Nephron (organoid): Measurements from ENCODE around the gene WDPCP.
A peak's percentile ranks its signal among the peaks of the same experiment; 100 is the strongest.

Experiments
- H3K27ac Mint-ChIP-seq, 3 experiments: 2 replicates each; pipeline ENCODE4 v1.8.0; 2020; ENCODE audit warnings: mixed read lengths in 3 of 3, mild to moderate bottlenecking in 2 of 3, moderate library complexity in 1 of 3
- H3K27me3 Mint-ChIP-seq: 2 replicates; pipeline ENCODE4 v1.8.0; 2021; ENCODE audit warnings: low read depth, mild to moderate bottlenecking, moderate library complexity, mixed read lengths
- H3K36me3 Mint-ChIP-seq: 2 replicates; pipeline ENCODE4 v1.8.0; 2020; ENCODE audit warnings: low read depth, mixed read lengths
- H3K4me1 Mint-ChIP-seq: 2 replicates; pipeline ENCODE4 v1.8.0; 2020; ENCODE audit warnings: mixed read lengths
- H3K4me3 Mint-ChIP-seq, 3 experiments: 2 replicates each; pipeline ENCODE4 v1.8.0; 2020; ENCODE audit warnings: mild to moderate bottlenecking in 3 of 3, mixed read lengths in 3 of 3, moderate library complexity in 2 of 3
- H3K9me3 Mint-ChIP-seq: 2 replicates; pipeline ENCODE4 v1.8.0; 2020; ENCODE audit warnings: mixed read lengths
- CTCF ChIP-seq, 3 experiments: fragments of 200-600 bp; sonication (generic); IDR thresholded peaks; one replicate each; pipeline ENCODE4 v1.5.0; 2021; ENCODE audit warnings: antibody characterized with exemption in 3 of 3; ENCODE audit not compliant: unreplicated experiment in 3 of 3

The WDPCP gene

GRCh38 chr2:63596401-63596883 is 8.2 kb upstream of the WDPCP start:
- peaks cover 46% of the 10 kb centered on the region for H3K36me3 Mint-ChIP-seq
- H3K4me1 Mint-ChIP-seq, result peaks cover 3% of the 10 kb centered on the region
- no peaks in the 10 kb centered on the region for H3K27me3 Mint-ChIP-seq
- no peak for TF ChIP-seq CTCF (IDR thresholded peaks at IDR 0.05; ENCODE audit: unreplicated experiment in 3 of 3)
- H3K4me3 Mint-ChIP-seq, result no peak overlapping the region
- no peaks in the 10 kb centered on the region for H3K9me3 Mint-ChIP-seq
- no peak overlapping the region for H3K27ac Mint-ChIP-seq

GRCh38 chr2:63594660-63595059 is 6.4 kb upstream of the WDPCP start:
- H3K27ac Mint-ChIP-seq, result no peak overlapping the region

GRCh38 chr2:63591566-63592175 is 3.4 kb upstream of the WDPCP start:
- H3K27me3 Mint-ChIP-seq, result no peaks in the 10 kb centered on the region
- H3K4me1 Mint-ChIP-seq, result peaks cover 37% of the 10 kb centered on the region
- peak overlapping the region; percentile 22 to 72 (median 64) for H3K4me3 Mint-ChIP-seq
- peaks cover 25% of the 10 kb centered on the region for H3K36me3 Mint-ChIP-seq
- peak overlapping the region in 2 of 3 experiments; percentile 70 to 75 for H3K27ac Mint-ChIP-seq
- no peaks in the 10 kb centered on the region for H3K9me3 Mint-ChIP-seq
- TF ChIP-seq CTCF (IDR thresholded peaks at IDR 0.05; ENCODE audit: unreplicated experiment in 3 of 3), result no peak

More at GRCh38 chr2:63594660-63595059, 6.4 kb upstream of the WDPCP start:
- H3K36me3 Mint-ChIP-seq, result peaks cover 37% of the 10 kb centered on the region
- no peaks in the 10 kb centered on the region for H3K27me3 Mint-ChIP-seq
- peaks cover 20% of the 10 kb centered on the region for H3K4me1 Mint-ChIP-seq
- H3K4me3 Mint-ChIP-seq, result no peak overlapping the region
- no peak for TF ChIP-seq CTCF (IDR thresholded peaks at IDR 0.05; ENCODE audit: unreplicated experiment in 3 of 3)
- H3K9me3 Mint-ChIP-seq, result no peaks in the 10 kb centered on the region

GRCh38 chr2:63590626-63591408 is 2.5 kb upstream of the WDPCP start:
- peaks cover 38% of the 10 kb centered on the region for H3K4me1 Mint-ChIP-seq
- peaks cover 19% of the 10 kb centered on the region for H3K36me3 Mint-ChIP-seq
- peak overlapping the region; percentile 24 to 75 (median 70) for H3K27ac Mint-ChIP-seq
- no peak for TF ChIP-seq CTCF (IDR thresholded peaks at IDR 0.05; ENCODE audit: unreplicated experiment in 3 of 3)
- H3K27me3 Mint-ChIP-seq, result no peaks in the 10 kb centered on the region
- no peaks in the 10 kb centered on the region for H3K9me3 Mint-ChIP-seq
- peak overlapping the region; percentile 92 to 96 (median 92) for H3K4me3 Mint-ChIP-seq

GRCh38 chr2:63589148-63589958 is 1.1 kb upstream of the WDPCP start:
- no peaks in the 10 kb centered on the region for H3K27me3 Mint-ChIP-seq
- peaks cover 38% of the 10 kb centered on the region for H3K4me1 Mint-ChIP-seq
- H3K4me3 Mint-ChIP-seq, result peak overlapping the region; percentile 92 to 96 (median 92)
- H3K9me3 Mint-ChIP-seq, result no peaks in the 10 kb centered on the region
- TF ChIP-seq CTCF (IDR thresholded peaks at IDR 0.05; ENCODE audit: unreplicated experiment in 3 of 3), result no peak
- peaks cover 8% of the 10 kb centered on the region for H3K36me3 Mint-ChIP-seq
- H3K27ac Mint-ChIP-seq, result peak overlapping the region; percentile 90 to 97 (median 97)
